GM19397 (cell line): ENCODE data around the gene RSAD1.

Experiments used
- ATAC-seq: cut with Tn5 transposase; IDR thresholded peaks from one replicate; pipeline ENCODE4 v1.9.1; 2021; ENCODE audit warnings: mild to moderate bottlenecking, moderate library complexity; ENCODE audit not compliant: unreplicated experiment

Gene RSAD1

DNA sequence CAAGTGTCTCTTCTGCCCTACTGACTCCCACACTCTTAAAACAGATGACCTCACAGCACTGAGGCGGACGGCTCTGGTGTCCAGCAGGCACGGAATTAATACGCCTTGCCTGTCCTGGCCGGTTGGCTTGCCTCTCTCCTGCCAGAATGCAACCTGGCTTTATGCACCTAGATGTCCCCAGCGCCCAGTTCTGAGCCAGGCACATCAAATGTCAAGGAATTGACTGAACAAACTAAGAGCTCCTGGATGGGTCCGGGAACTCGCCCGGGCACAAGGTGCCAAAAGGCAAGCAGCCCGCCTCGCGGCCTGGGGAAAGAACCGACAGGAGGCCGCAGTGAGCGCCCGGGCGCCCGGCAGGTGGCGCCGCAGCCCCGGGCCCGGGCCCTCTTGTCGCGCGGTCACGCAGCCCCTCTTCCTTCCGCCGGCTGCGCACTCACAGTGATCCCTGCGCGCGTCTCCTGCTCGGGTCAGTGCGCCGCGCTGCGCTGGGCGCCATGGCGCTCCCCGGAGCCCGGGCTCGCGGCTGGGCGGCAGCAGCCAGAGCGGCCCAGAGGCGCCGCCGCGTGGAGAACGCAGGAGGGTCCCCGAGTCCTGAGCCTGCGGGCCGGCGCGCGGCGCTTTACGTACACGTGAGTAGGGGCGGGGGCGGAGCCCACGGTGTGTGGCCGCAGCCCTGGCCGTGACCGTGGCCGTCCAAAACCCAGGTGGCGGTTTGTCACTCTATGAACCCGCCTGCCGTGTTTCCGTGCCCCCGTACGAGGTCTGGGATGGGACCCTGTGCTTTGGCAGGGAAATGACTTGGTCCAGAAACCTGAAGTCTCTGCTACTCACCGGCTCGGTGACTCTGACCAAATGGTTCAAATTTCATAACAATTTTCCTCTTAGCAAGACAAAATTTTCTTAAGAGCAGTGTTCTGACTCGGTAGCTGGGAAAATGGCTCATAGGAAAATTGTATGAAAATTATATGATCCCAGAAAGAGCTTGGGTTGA lies at the start of gene RSAD1:
TSS of gene RSAD1 (plus strand) at position 470 of the 991 bp plus-strand sequence. CDS start at position 495, 25 bp downstream.
- peak; percentile 86 for ATAC-seq

DNA sequence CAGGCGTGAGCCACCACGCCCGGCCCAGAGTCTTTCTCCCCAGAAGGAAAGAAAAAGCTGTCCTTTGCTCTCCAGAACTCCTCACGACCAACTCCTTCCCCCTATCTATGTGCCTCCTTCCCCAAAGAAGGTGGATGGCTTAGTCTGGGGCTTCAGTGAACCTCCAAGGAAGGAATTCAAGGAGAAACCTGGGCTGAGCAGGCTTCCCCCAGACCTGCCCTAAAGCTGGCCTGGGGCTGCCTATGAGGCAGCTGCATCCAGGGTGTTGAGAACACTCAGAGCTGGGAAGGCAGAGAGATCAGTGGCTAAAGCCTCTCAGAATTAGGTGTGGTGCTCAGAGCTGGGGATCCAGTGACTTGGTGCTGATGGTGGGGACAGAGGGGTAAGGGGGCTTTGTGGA lies 48.9 kb upstream of the RSAD1 start:
- no peak for ATAC-seq

DNA sequence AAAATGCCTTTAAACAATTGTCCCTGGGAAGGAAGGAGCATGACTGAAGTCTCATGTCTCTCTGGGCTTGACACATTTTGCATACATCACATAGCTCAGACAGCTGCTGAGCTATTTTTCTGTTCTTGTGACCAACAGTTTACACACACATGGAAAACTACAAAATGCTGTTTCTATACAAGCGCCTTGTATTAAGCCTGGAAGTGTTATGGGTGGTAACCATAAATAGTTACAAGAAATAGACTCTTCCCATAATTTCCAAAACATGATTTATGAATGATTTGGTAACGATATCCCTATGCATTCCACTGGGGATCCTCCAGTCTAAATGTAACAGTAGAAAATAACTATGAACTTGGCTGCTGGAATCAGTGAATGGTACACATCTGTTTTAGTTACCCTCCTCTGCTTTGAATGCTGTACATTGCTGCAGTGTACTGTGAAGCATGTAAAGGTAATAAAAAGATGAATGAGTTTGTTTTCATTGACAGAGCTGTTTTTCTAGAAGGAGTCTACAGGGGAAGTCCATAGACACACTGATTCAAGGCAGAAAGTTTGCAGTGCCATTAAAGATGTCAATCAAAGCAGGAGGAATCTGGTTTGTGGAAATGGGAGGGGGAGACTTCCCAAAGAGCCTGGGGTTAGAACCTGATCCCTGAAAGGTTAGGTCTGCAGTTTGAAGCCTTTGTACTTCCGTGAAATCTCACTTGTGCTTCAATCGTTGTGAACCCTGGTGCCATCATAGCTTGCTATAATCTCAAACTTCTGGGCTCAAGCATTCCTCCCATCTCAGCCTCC lies 47.6 kb upstream of the RSAD1 start:
- ATAC-seq = no peak

DNA sequence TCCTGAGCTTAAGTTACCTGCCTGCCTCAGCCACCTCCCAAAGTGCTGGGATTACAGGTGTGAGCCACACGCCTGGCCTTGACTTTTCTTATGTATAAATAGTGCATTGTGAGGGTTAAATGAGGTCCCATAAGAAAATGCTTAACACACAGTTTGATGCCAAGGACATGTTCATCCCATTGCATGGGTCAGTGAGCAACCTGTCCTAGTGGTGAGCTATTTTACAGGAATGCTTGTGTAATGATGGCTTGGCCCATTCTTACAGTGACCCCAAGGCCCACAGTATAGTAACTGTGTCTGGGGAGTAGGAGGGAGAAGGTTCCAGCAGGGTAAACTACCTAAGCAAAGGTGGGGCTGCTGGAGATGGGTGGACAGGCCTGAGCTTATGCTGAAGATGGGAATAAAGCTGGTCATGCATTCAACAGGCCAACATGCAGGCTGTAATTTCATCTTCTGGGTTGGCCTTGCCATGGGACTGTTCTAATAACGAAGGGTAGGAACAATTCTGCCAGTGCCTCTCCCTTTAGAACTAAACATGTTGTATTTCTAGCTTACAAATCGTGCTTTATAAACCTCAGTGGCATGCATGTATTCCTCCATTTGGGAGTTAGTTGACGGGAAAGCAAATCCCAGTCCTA lies 46.4 kb upstream of the RSAD1 start:
- ATAC-seq = no peak

DNA sequence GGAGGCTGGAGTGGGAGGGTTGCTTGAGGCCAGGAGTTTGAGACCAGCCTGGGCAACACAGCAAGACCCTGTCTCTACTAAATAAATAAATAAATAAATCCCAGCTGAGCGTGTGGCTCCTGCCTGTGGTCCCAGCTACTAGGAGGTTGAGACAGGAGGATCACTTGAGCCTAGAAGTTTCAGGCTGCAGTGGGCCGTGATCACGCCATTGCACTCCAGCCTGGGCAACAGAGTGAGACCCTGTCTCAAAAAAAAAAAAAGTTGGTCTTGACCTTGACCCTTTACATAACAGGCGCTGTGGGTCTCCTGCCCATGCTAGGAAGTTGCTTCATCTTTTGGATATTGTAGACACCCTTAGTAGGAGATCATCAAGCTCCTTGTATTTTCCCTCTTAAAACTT lies 41.3 kb upstream of the RSAD1 start:
- ATAC-seq = no peak

DNA sequence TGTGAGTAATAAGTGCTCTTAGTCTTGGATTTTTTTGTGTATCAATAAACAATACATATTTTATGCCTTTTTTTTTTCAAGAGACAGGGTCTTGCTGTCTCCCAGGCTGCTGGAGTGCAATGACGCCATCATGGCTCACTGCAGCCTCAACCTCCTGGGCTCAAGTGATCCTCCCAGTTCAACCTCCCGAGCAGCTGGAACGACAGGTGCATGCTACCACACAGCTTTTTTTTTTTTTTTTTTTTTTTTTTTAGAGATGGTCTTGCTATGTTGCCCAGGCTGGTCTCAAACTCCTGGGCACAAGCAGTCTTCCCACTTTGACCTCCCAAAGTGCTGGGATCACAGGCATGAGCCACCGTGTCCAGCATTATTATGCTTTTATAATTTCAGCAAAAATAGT lies 39.7 kb upstream of the RSAD1 start:
- no peak for ATAC-seq

DNA sequence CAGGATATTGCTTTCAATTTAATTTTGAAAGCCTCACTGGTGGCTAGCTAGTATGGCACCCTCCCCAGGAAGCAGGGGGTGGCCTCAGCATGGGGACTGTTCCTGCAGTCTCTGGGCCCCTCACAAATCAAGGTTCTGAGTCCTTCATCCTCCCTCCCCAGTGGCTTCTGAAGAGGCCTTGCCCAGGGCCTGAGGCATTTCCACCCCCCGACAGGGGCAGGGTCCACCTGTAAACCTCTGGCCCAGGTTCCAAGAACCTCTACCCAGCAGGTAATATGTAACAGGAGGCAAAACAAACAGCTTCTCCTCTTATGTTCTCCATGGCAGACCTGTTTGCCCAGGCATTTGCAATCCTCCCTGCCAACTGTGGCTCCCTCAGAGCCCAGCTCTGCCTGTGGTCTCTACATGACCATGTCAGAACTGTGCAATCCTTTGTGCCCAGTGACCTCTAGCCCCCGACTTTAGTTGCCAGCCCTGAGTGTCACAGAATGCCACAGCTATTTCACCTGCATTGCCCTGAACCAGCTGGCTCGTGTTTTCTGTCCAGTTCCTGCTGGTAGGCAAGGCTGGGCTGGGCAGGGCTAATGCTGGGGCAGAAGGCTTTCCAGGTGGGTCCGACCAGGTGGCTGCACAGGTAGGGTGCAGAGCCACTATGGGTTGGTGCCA lies 38.4 kb upstream of the RSAD1 start:
- no peak for ATAC-seq

DNA sequence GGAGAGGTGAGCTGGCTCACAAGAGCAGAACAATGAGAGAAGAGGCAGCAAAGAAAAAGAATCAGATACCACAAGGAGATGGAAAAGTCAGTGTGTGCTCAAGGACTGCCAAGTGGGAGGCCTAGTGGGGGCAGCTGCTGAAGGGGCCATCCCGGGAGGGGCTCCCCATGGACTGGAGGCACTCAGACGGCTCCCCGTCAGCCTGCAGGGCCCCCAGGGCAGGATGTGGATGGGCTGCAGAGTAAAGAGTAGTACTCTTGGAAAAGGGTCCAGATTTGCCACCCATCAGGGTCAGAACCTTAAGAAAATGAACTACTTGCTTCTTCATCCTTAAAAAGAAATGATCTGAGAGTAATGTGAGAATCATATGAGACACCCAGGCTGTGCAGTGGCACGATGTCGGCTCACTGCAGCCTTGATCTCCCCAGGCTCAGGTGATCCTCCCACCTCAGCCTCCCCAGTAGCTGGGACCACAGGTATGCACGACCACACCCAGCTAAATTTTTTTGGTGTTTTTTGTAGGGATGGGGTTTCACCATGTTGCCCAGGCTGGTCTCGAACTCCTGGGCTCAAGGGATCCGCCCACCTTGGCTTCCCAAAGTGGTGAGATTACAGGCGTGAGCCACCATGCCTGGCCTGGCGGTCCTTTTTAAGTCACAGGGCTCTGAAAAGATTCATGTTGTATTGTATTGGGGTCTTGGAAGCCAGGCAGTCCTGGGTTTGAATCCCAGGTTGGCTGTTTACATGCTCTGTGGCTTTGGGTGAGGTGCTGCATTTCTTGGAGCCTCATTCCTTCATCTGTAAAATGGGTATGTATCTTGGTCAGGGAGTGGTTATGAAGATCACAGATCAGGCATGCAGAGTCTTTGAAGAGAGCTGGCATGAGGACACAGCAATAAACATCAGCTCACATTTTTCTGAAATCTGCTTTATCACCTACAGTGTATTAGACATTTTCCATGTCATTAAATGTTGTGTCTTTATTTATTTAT lies 37.5 kb upstream of the RSAD1 start:
- ATAC-seq = no peak

DNA sequence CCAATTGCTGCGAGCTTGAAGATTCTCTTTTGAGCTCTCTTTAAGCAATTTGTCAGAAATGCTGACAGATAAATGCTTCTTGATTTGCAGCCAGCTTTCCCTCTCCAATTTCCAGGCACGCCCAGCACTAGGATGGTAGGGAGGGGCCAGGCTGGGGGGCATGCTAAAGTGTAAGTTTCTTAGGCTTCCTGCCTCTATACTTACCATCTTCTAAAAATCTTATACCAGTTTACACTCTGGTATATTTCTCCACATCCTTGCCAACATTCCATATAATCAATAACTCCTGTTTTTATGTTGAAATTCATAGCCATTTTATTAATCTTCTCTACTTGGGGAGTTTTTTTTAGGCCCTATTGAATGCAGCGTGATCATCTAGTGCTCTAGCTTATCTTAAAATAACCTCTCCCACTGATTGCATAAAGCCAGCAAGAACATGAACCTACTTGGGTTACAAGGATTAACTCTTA lies 35.1 kb upstream of the RSAD1 start:
- no peak for ATAC-seq

DNA sequence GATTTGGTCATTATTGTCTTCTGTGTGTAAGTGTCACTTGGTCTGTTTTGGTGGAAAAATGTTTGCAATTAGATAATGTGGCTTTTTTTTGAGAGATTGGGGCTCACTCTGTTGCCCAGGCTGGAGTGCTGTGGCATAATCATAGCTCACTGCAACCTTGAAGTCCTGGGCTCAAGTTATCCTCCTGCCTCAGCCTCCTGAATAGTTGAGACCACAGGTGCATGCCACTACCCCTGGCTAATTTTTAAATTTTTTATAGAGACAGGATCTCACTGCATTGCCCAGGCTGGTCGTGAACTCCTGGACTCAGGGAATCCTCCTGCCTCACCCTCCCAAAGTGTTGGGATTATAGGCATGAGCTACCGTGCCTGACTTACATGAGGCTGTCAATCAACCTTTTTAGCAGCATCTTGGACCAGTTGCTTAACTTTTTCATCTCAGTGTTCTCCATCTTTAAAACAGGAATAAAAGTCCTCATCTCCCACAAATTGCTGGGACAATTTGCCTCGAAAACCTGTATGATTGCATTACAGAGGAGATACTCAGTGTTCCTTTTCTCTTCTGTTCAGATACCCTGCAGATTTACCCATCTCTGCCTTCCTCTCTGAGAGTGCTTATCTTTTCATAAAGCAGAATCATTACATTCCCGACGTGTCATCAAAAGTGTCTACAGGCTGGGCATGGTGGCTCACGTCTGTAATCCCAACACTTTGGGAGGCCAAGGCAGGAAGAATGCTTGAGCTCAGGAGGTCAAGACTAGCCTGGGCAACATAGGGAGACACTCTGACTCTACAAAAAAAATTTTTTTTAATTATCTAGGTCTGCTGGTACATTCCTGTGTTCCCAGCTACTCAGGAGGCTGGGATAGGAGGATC lies 33.6 kb upstream of the RSAD1 start:
- ATAC-seq = no peak

DNA sequence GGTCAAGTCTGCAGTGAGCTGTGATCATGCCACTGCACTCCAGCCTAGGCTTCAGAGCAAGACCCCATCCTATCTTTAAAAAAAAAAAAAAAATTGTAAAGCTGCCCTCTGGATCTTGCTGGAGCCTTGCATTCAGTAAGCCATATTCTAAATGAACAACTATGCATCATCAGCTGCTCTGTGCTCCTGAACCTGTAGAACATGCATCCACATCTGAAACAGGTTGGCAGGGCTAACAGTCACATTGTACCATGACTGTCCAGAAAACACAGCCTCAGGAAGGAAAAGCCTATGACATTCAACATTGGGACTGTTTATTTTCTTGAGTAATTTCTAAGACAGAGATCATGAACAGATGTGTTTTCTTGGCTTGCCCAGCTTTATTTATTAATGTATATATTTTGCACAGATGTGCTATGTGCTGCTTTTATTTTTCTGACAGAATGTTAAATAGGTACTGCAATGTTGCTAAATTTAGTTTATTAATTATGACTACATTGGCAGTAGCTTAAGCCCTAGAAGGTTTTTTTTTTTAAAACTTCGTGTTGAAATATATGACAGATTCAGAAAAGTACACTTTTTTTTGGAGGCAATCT lies 32.8 kb upstream of the RSAD1 start:
- ATAC-seq = no peak

DNA sequence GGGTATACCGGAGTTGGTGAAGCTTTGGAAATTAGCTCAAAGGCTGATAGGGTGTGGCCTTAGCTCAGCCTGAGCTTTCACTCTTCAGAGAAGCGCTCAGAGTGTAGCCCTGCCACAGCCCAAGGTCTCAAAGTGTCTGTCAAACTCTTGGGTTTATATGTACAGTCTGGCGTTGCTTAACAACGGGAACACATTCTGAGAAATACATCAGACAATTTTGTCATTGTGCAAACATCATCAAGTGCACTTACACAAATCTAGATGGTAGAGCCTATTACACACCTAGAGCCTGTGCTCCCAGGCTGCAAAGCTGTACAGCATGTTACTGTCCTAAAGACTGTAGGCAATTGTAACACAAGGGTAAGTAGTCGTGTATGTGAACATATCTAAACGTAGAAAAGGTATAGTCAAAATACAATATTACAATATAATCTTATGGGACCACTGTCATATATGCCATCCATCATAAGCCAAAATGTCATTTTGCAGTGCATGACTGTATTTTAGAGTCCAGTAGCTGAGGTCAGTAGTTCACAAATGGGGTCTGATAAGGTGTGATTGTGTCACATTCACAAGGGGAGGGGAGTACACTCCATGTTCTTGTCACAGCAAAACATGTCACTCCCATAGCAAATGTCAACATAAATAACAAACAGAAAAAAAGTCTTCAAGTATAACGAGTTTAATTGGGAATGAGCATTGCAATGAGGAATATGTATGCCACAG lies 30.6 kb upstream of the RSAD1 start:
- no peak for ATAC-seq

DNA sequence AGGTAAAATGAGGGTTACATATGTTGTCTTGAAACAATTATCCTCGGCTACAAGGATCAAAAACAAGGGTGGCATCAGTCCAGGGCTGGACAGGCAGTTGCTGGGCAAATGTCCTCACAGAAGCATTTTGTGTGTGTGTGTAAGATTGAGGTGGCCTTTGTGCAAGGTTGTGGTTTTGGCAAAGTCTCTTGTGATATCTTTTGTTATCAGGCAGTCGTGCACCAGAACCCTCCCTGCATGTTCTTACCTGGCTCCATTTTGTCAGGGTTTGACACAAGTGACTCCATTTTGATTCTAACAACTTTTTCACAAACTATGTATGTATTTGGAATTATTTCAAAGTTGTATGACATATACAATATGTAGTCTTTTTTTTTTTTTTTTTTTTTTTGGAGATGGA lies 30.0 kb upstream of the RSAD1 start:
- ATAC-seq = no peak

DNA sequence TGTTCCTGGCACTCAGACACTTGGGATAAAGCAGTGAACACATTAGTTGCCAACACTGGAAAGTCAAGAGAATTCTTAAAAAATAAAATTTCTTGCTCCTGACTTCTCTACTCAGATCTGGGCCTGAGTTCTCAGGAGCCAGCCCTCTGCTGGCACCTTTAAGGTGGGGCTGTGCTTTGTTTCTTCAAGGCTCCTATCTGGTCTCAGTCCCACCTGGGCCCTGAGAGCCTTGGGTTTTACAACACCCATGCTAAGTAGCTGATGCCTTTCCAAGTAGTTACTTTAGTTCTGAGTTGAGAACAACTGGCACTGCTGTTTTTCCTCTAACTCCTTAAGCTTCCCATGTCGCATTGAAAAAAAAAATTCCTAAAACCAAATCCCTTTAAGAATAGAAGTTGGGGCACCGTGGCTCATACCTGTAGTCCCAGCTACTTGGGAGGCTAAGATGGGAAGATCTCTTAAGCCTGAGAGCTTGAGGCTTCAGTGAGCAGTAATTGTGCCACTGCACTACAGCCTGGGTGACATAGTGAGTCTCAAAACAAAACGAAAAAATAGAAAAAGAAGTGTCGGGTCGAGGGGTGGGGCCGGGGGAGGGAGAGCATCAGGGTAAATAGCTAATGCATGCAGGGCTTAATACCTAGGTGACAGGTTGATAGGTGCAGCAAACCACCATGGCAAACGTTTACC lies 26.6 kb upstream of the RSAD1 start:
- ATAC-seq = no peak

DNA sequence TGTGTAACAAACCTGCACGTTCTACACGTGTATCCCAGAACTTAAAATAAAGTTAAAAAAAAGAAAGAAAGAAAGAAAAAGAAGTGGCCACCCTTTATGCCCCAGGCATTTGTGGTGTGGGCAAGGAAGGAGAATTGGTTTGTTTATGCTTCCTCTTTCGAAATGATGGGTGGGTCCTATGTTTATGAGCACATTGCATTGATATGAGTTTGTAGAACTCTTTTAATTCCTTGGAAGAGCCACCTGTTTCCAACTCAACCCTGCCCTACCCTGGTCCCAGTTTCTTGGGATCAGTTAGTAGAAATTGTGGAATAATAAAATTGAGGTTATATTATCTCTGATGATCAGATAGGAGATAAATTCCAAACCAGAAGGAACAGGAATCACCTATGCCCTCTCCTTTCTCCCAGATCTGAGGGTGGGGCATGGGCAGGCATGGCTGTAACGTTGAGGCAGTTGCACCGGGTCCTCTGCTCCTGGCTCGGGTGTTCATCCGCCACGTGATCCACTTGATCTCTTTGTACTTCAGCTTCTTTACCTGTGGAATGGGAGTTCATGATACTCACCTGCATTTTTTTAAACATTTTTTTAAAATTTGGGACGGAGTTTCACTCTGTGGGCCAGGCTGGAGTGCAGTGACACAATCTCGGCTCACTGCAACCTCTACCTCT lies 25.9 kb upstream of the RSAD1 start:
- no peak for ATAC-seq

DNA sequence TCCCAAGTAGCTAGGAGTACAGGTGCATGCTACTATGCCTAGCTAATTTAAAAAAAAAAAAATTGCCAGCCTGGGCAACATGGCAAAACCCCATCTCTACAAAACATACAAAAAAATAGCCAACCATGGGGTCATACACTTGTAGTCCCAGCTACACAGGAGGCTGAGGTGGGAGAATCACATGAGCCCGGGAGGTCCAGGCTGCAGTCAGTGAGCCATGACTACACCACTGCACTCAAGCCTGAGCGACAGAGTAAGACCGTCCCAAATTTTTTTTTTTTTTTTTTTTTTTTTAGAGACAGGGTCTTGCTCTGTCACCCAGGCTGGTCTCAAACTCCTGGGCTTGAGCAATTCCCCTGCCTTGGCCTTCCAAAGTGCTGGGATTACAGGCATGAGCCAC lies 24.8 kb upstream of the RSAD1 start:
- ATAC-seq = no peak
